ENCODE data around the gene SGO2.

DNA sequence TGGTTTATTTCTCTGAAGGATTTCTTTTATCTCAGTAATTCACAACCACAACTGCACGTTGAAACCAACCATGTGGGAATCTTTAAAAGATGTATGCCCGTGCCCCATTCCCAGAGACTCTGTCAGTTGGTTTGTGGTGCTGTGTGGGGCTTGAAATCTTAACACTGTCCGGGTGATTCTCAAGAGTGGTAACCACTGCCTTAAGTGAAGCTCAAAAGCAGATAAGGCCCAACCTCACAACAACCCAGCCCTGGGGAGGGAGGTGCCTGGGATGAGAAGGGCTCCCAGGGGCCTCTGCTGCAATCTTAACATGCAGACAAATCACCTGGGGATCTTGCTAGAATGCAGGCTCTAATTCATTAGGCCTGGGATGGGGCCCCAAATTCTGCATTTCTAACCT, 73.2 kb downstream of the SGO2 start:
- TF ChIP-seq POLR2A (IDR thresholded peaks at IDR 0.05) (no peak), CTCF (IDR thresholded peaks at IDR 0.05) (no peak)
